Kidney glomerular epithelial cell (primary cell): ENCODE results near the gene CBLN3.
"Not testable (repeated sequence)": the region's sequence is repeated elsewhere in the genome, so short reads cannot be mapped to it uniquely, and the experiment has no call there.

ENCODE experiments used
- DNase-seq: peaks from one replicate; lab custom pipeline; 2025; lab: John Stamatoyannopoulos, UW

Gene CBLN3

DNA sequence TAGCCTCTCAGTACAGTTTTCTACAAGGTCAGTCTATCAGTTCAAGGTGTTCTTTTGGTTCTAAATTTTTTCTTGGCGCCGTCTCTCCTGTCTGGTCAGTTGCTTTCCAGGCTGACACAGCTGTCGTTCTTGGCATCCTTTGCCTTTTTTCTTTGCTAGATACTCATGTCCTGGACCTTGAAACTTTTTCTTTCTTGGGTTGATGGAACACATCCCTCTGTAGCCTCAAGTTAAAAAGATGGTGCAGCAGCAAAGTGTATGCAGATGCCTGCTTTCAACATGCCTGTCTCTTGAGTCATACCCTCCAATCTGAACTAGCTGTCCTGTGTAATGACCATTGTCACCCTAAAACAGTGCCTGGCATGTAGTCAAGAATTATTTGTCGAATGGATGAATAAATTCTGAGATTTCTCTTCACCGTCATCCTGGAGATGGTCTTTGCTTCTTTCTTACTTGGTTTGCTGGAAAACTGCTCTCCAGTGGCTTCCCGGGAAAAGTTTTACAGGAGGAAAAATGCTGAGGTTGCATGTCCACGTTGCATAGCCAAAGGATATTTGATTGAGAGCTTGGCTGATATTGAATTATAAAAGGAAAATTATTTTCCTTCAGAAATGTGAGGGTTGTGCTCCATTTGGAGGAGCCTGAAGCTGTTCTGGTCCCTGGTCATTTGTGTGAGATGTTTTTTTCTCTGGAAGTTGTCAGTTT is 26.0 kb downstream of the CBLN3 start:
- DNase-seq: no peak

GRCh38 chr14:24401810-24402702 is 27.4 kb downstream of the CBLN3 start:
- DNase-seq: no peak

- DNase-seq: no peak
These were observed 29.3 kb downstream of the CBLN3 start for GRCh38 chr14:24399999-24400718.

DNA sequence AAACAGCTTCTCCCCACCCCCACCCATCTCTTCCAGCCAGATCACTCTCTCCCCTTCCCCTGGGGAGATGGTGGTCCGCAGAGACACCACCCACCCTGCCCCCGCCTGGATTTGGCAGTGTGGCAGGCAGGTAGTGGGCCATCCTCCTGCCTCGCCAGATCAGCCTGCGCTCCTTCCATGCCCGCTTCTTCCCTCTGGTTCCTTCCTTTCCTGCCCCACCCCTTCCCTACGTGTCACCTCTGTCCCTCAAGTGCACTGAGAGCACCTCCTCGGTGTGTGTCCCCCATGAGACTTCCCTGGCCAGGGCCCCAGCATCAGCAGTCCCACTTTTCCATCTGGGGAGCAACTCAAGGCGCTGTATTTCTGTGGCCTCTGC is 30.0 kb downstream of the CBLN3 start:
- DNase-seq: no peak

- DNase-seq: no peak
These were observed 30.6 kb downstream of the CBLN3 start, which contains the start of gene NYNRIN for GRCh38 chr14:24398653-24399446. TSS of gene NYNRIN (plus strand) at chr14:24399003. CDS start at chr14:24399247, 244 bp downstream.

DNA sequence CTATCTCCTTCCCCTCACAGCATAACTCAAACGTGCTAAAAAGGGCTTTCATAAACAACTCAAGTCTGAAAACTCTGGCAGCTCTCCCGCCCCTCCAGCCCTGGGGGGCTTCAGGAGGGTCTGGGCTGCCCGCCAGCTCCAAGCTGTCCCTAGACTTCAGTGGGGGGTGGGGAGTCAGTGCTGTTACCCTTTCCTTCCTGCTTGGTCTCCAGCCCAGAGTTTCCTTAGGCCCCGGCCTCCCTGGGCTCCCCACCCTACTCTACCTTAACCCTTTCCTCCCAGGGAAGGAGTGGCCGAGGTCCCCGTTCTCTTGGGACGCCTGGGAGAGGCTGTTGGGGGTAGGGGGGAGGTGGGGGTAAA is 31.2 kb downstream of the CBLN3 start:
- DNase-seq: no peak

- DNase-seq: no peak
These were observed 31.7 kb downstream of the CBLN3 start for GRCh38 chr14:24397639-24398292.

DNA sequence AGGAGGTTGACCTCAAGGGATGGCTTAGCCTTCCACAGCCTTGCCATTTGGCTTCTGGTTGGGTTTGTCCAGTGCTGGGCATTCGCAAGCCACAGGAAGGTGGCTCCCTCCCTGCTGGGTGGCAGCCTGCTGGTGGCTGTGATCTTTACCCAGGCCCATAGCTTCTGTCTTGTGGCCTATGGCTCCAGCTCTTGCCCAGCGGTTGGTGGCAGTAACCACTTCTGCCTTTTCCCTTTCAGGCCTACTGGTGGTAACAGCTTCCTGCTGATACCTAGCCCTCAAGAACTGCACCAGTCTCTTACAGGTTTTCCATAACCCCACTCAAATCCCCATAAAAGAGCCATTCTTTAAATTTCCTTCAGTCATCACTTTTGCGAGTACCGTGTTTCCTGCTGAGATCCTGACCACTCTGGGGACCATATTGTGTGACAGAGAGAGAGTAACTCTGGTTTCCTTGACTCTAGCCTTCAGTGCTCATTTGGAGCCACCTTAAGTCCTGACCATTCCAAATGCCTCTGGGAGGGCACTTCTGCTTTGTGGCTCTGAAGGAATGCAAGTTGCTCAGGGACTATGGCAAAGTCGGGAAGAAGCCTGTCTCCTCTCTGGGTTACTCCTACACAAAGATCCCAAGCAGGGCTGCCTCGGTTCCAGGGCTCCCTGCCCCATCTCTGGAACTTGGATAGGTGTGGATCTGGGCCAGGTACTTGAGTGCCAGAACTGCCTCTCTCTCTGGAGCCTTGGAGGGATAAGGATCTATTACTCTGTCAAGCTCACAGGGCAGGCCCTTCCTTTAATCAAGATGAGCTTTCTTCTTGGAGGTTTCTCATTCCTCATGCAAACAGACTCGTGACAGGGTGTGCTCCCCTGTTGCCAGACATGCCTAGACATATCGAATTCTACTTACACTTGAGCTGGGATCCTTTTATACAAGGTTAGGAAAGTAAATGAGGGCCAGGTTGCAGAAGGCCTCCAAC is 33.6 kb downstream of the CBLN3 start:
- no peak for DNase-seq

- DNase-seq: no peak
These were observed 35.2 kb downstream of the CBLN3 start for GRCh38 chr14:24394275-24394674.

- DNase-seq: peak; percentile 70
These were observed 37.0 kb downstream of the CBLN3 start for GRCh38 chr14:24392325-24393091.

GRCh38 chr14:24390701-24391468 is 38.6 kb downstream of the CBLN3 start:
- DNase-seq: no peak

GRCh38 chr14:24389226-24389848 is 40.1 kb downstream of the CBLN3 start:
- DNase-seq: no peak

DNA sequence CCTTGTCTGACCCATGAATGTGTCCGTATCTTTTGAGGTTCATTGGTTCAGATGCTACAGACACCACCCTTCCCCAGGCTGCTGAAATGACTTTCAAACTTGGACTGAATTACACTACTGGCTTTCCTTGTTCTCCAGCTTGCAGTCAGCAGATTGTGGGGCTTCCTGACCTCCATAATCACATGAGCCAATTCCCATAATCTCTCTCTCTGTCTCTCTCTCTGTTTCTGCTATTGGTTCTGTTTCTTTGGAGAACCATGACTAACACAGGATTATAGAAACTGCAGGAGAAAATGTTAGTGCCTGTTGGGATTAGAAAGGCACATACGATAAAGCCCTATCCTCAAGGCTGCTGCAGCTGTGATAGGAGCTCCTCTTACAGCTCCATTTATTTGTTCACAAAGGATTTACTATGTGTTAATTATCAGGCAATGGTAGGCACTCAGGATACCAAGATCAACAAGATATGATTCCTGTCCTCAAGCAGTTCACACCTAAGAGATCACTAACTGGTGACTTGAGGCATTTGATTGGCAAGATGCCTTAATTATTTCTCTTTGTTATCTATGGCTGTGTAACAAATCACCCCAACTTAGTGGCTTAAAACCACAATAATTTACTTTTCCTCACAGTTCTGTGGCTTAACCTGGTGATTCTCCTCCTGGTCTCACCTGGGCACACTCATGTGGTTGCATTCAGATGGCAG is 40.8 kb downstream of the CBLN3 start:
- no peak for DNase-seq

- not testable (repeated sequence) for DNase-seq
These were observed 41.9 kb downstream of the CBLN3 start for GRCh38 chr14:24387579-24387978.

DNA sequence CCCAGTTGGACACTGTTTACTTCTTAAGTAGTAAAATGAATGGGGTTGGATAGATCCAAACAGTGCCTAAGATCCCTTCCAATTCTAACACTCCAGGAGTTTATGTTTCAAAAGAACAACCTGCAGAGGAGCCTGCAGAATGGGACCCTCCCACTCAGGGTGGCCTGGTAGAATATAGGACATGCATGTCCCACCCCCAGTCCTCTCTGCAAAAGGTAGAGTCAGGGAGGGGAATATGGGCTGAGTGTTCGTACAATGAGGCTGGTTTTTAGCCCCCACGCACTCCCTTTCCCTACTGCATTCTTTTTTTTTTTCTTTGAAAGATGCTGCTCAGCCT is 42.5 kb downstream of the CBLN3 start:
- no peak for DNase-seq

GRCh38 chr14:24385524-24385923 is 43.9 kb downstream of the CBLN3 start:
- no peak for DNase-seq

DNA sequence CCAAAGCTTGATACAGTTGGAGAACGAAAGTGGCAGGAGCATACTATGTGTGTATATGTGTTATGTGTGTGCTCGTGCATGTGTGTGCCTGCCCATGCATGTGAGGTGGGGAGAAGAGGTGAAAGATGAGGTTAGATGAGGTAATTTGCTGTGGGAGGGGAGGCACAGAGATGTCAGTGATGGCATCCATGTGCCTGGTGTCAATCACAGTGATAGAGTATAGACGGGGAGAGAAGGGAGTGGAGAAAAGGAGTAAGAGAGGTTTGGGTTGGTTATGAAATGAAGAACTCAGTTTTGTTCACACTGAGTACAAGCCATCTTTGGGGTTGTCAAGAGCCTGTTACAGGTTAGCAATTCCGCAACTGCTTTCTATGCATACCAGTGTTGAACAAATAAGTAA is 45.3 kb downstream of the CBLN3 start:
- no peak for DNase-seq

DNA sequence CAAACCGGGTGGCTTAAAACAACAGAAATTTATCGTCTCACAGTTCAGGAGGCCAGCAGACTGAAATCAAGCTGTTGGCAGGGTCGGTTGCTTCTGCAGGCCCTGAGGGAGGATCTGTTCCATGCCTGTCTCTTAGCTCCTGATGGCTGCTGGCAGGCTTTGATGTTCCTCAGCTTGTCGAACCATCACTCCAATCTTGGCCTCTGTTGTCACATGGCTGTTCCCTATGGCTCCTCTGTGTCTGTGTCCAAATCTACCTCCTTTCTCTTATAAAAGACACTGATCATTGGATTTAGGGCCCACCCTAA is 47.5 kb downstream of the CBLN3 start:
- no peak for DNase-seq
